Measurements from ENCODE around the gene TRAF4.
"Not testable (repeated sequence)": the region's sequence is repeated elsewhere in the genome, so short reads cannot be mapped to it uniquely, and the experiment has no call there.

The TRAF4 gene

GRCh38 chr17:28714281-28714680, 29.5 kb upstream of the TRAF4 start:
- DNase-seq (ENCODE audit: low read depth in 3 of 3), result no peak

GRCh38 chr17:28715217-28715616, 28.6 kb upstream of the TRAF4 start:
- DNase-seq (ENCODE audit: low read depth in 3 of 3), result no peak

- no peak for DNase-seq (ENCODE audit: low read depth in 3 of 3)
These were observed 26.9 kb upstream of the TRAF4 start for GRCh38 chr17:28716740-28717577.

GRCh38 chr17:28717578-28718332, 26.1 kb upstream of the TRAF4 start, which contains the start of gene RAB34:
TSS of gene RAB34 (minus strand) at chr17:28717868. CDS start at chr17:28717266, 602 bp downstream.
- peak in 1 of 3 experiments; percentile 46 for DNase-seq (ENCODE audit: low read depth in 3 of 3)

- no peak for DNase-seq (ENCODE audit: low read depth in 3 of 3)
These were observed 25.3 kb upstream of the TRAF4 start for GRCh38 chr17:28718333-28719020.

GRCh38 chr17:28719021-28719433, 24.8 kb upstream of the TRAF4 start:
- no peak for DNase-seq (ENCODE audit: low read depth in 3 of 3)

GRCh38 chr17:28720247-28720996, 23.4 kb upstream of the TRAF4 start:
- peak in 1 of 3 experiments; percentile 45 for DNase-seq (ENCODE audit: low read depth in 3 of 3)

GRCh38 chr17:28720997-28721329, 22.8 kb upstream of the TRAF4 start:
- not testable (repeated sequence) for DNase-seq (ENCODE audit: low read depth in 3 of 3)

- no peak for DNase-seq (ENCODE audit: low read depth in 3 of 3)
These were observed 21.2 kb upstream of the TRAF4 start for GRCh38 chr17:28722417-28723158.

GRCh38 chr17:28723159-28723835, 20.5 kb upstream of the TRAF4 start:
- DNase-seq (ENCODE audit: low read depth in 3 of 3), result no peak

- not testable (repeated sequence) for DNase-seq (ENCODE audit: low read depth in 3 of 3)
These were observed 19.8 kb upstream of the TRAF4 start for GRCh38 chr17:28723836-28724499.

- no peak for DNase-seq (ENCODE audit: low read depth in 3 of 3)
These were observed 19.2 kb upstream of the TRAF4 start for GRCh38 chr17:28724500-28725165.

GRCh38 chr17:28725166-28725659, 18.6 kb upstream of the TRAF4 start:
- peak in 1 of 3 experiments; percentile 32 for DNase-seq (ENCODE audit: low read depth in 3 of 3)

GRCh38 chr17:28725660-28726225, 18.1 kb upstream of the TRAF4 start:
- DNase-seq (ENCODE audit: low read depth in 3 of 3), result peak in 1 of 3 experiments; percentile 66

GRCh38 chr17:28726226-28726626, 17.6 kb upstream of the TRAF4 start, which contains the start of gene TLCD1:
TSS of gene TLCD1 (minus strand) at chr17:28726233. CDS start at chr17:28726097, 136 bp downstream.
- DNase-seq (ENCODE audit: low read depth in 3 of 3), result peak in 2 of 3 experiments; percentile 58 to 82

- peak; percentile 86 to 93 (median 88) for DNase-seq (ENCODE audit: low read depth in 3 of 3)
These were observed 17.0 kb upstream of the TRAF4 start for GRCh38 chr17:28726627-28727491.

All from stimulated activated CD4-positive, alpha-beta T cell treated with anti-CD3 and anti-CD28 coated beads, TNF-alpha, amount 100 ng/mL, for 24 hours (primary cell).